Gastroesophageal sphincter (tissue), 3 donors: Measurements from ENCODE around the gene SPOCK2.

Experiments
- CTCF ChIP-seq, 4 experiments: fragments of 200-600 bp in 2 of 4; fragments of 450-650 bp in 2 of 4; sonication (generic) in 1 of 4; IDR thresholded peaks; one replicate each; pipeline ENCODE4 v1.5.1; 2017 to 2019; ENCODE audit warnings: antibody characterized with exemption in 4 of 4, mild to moderate bottlenecking in 2 of 4, moderate library complexity in 2 of 4
- POLR2A ChIP-seq, 2 donors: fragments of 450-650 bp; IDR thresholded peaks; one replicate each; pipeline ENCODE4 v1.6.1; 2017; ENCODE audit warnings: antibody characterized with exemption in 2 of 2, mild to moderate bottlenecking in 2 of 2, moderate library complexity in 1 of 2
- POLR2AphosphoS5 ChIP-seq: sonication (generic); formaldehyde crosslinking; IDR thresholded peaks from one replicate; pipeline ENCODE4 v1.6.1; 2017; ENCODE audit warnings: antibody characterized with exemption

- TF ChIP-seq CTCF (IDR thresholded peaks at IDR 0.05) (no peak), POLR2A (IDR thresholded peaks at IDR 0.05) (no peak), POLR2AphosphoS5 (no peak)
These were observed 26.9 kb downstream of the SPOCK2 start for GRCh38 chr10:72061491-72061890.
